ENCODE results near the gene DNAH3.
"Not testable (repeated sequence)": the region's sequence is repeated elsewhere in the genome, so short reads cannot be mapped to it uniquely, and the experiment has no call there.

Gene DNAH3

GRCh38 chr16:20976576-20976975, 174.1 kb downstream of the DNAH3 start:
- DNase-seq, result no peak

GRCh38 chr16:20973201-20973600, 177.4 kb downstream of the DNAH3 start:
- not testable (repeated sequence) for DNase-seq

GRCh38 chr16:20971401-20971800, 179.2 kb downstream of the DNAH3 start:
- no peak for DNase-seq

GRCh38 chr16:20969386-20969785, 181.3 kb downstream of the DNAH3 start:
- no peak for DNase-seq

- DNase-seq, result no peak
Measured at GRCh38 chr16:20968765-20969164, 181.9 kb downstream of the DNAH3 start.

GRCh38 chr16:20960899-20961298, 189.7 kb downstream of the DNAH3 start:
- no peak for DNase-seq

- no peak for DNase-seq
Measured at GRCh38 chr16:20957153-20957552, 193.5 kb downstream of the DNAH3 start.

- no peak for DNase-seq
Measured at GRCh38 chr16:20956319-20956718, 194.3 kb downstream of the DNAH3 start.

GRCh38 chr16:20954574-20954973, 196.1 kb downstream of the DNAH3 start:
- no peak for DNase-seq

GRCh38 chr16:20952139-20952920, 198.3 kb downstream of the DNAH3 start:
- DNase-seq, result no peak

- DNase-seq, result no peak
Measured at GRCh38 chr16:20950294-20950693, 200.4 kb downstream of the DNAH3 start.

- DNase-seq, result no peak
Measured at GRCh38 chr16:20949660-20950059, 201.0 kb downstream of the DNAH3 start.

GRCh38 chr16:20948444-20948843, 202.2 kb downstream of the DNAH3 start:
- no peak for DNase-seq

- DNase-seq, result no peak
Measured at GRCh38 chr16:20946015-20946629, 204.5 kb downstream of the DNAH3 start.

- not testable (repeated sequence) for DNase-seq
Measured at GRCh38 chr16:20945575-20945875, 205.1 kb downstream of the DNAH3 start.

GRCh38 chr16:20944861-20945574, 205.6 kb downstream of the DNAH3 start:
- DNase-seq, result no peak

- DNase-seq, result no peak
Measured at GRCh38 chr16:20942256-20942655, 208.4 kb downstream of the DNAH3 start.

- no peak for DNase-seq
Measured at GRCh38 chr16:20941636-20941926, 209.1 kb downstream of the DNAH3 start.

GRCh38 chr16:20940871-20941635, 209.6 kb downstream of the DNAH3 start:
- no peak for DNase-seq

- no peak for DNase-seq
Measured at GRCh38 chr16:20939611-20940010, 211.0 kb downstream of the DNAH3 start.

- DNase-seq, result no peak
Measured at GRCh38 chr16:20938426-20938825, 212.2 kb downstream of the DNAH3 start.

- no peak for DNase-seq
Measured at GRCh38 chr16:20937736-20938135, 212.9 kb downstream of the DNAH3 start.

GRCh38 chr16:20933589-20933988, 217.1 kb downstream of the DNAH3 start:
- no peak for DNase-seq

All from KG1 (cell line).